Activated CD4-positive, alpha-beta T cell treated with anti-CD3 and anti-CD28 coated beads, Interleukin-2, amount 50 U/mL, for 1 hour (primary cell): ENCODE measurements around the gene PLPP6.

Experiments used
- DNase-seq: peaks from one replicate; pipeline ENCODE4 v3.0.0-alpha.2; 2020

Gene PLPP6

GRCh38 chr9:4700932-4701331 is 38.8 kb downstream of the PLPP6 start:
- DNase-seq: no peak

- DNase-seq: no peak
These were observed 39.4 kb downstream of the PLPP6 start for GRCh38 chr9:4701526-4701925.

GRCh38 chr9:4704129-4704528 is 42.0 kb downstream of the PLPP6 start:
- DNase-seq: no peak

GRCh38 chr9:4706021-4706420 is 43.9 kb downstream of the PLPP6 start:
- no peak for DNase-seq

GRCh38 chr9:4706971-4707622 is 45.0 kb downstream of the PLPP6 start:
- no peak for DNase-seq

GRCh38 chr9:4709380-4709779 is 47.3 kb downstream of the PLPP6 start:
- no peak for DNase-seq

- DNase-seq: no peak
These were observed 51.8 kb downstream of the PLPP6 start for GRCh38 chr9:4713849-4714248.

GRCh38 chr9:4714266-4715016 is 52.3 kb downstream of the PLPP6 start:
- no peak for DNase-seq
